Hematopoietic multipotent progenitor cell treated with erythropoietin and hydrocortisone succinate and interleukin-3 and kit ligand, for 4 days (in vitro differentiated cells): ENCODE data around the gene TRIO.

ENCODE experiments used
- DNase-seq: peaks from one replicate; pipeline ENCODE4 v3.0.0-alpha.2; 2015

TRIO gene

DNA sequence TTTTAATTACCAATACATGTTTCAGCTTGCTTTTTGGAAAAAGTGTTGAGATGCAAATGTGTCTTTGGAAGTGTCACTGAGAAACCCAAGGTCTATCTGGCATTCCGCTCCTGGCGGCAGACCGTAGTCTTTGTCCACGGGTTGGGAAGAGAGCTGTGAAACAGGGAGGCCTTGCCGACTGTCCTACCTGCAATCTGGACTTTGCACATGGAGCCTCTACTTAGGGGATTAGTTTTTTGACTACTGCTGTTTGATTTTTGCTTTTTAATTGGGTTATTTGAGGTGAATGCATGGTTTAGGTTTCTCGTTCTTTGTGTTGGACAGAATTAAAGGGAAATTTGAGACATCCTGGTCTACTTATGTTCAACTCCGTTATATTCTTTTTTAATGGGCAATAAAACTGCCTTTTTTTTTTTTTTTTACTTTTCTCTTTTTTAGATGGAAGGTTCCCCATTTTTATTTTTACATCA lies 25.7 kb downstream of the TRIO start:
- no peak for DNase-seq

- DNase-seq, result peak; percentile 38
Observed at GRCh38 chr5:14171046-14171445, 27.9 kb downstream of the TRIO start.

- peak; percentile 86 for DNase-seq
Observed at GRCh38 chr5:14171621-14172020, 28.5 kb downstream of the TRIO start.

DNA sequence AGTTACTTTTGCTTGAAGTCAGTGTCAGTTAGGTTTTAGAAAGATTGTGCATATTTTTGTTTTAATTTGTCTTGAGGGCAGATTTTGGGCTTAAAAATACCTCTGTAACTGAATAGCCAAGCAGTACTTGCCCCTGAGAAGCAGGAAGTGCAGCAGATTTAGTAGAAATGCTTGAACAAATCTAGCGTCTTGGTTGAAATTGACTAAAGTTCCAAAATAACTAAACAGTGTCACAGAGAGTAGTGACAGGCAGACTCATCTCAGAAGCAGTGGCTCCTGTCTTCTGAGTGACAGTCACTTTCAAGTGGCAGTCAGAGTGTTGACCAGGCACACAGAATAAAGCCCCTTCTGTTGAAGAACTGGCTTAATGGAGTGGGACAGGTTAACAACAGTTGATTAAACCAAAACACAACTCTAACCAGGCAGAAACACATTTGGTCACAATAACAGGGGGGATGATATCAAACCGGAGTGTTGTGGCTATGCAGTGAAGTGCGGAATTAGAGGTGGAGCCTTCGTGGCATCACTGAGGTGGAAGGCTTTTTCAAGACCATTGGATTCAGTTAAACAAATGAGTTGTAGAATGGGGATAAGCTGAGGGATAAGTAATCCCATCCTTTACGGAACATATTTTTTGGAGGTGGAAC lies 29.1 kb downstream of the TRIO start:
- no peak for DNase-seq

- DNase-seq, result no peak
Observed at GRCh38 chr5:14173377-14174229, 30.5 kb downstream of the TRIO start.

- peak; percentile 74 for DNase-seq
Observed at GRCh38 chr5:14174230-14174636, 31.1 kb downstream of the TRIO start.

DNA sequence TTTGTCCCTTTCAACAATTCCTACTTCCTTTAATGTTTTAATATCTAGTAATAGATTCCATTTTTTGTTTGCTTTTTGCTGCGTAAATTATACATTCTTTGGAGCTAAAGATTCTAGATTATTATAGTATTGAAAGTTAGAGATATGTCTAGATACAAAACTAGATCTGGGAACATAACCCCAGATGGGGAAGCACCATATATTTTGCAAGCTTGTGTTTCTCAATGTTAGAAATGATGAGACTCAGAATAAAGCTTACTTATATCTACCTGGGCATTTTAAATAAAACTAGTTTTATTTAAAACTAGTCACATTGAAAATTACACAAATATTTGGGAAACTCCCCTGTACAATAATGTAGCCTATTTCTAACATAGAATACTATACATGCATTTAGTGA lies 32.2 kb downstream of the TRIO start:
- DNase-seq, result no peak

GRCh38 chr5:14176888-14177287 lies 33.7 kb downstream of the TRIO start:
- no peak for DNase-seq

- DNase-seq, result no peak
Observed at GRCh38 chr5:14177634-14178033, 34.5 kb downstream of the TRIO start.

- no peak for DNase-seq
Observed at GRCh38 chr5:14178091-14178490, 34.9 kb downstream of the TRIO start.

DNA sequence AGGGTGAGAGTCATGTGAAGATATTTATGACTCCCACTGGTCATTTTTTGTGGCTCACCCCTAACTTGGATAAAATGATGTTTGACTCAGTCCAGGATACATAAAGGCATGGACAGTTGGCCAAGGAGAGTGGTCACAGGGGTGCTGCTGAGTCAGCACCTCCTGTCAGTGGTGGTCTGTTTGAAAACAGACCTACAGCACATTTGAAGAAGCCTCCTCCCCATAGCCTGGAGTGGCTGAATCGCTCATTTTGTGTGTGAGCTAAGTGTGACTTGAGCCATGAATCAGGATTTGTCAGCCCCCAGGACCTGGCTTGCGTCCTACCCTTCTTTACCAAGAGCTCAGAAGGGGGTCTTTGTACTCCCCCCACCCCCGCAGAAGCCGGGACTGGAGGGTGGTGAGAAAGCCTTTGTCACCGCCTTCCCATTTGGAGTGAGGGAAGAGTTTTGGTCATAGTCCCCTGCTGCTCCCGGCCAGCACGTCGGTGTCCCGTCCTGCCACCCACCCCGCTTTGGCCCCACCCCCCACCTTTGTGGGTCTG lies 35.6 kb downstream of the TRIO start:
- no peak for DNase-seq

GRCh38 chr5:14179446-14179845 lies 36.3 kb downstream of the TRIO start:
- DNase-seq, result no peak

DNA sequence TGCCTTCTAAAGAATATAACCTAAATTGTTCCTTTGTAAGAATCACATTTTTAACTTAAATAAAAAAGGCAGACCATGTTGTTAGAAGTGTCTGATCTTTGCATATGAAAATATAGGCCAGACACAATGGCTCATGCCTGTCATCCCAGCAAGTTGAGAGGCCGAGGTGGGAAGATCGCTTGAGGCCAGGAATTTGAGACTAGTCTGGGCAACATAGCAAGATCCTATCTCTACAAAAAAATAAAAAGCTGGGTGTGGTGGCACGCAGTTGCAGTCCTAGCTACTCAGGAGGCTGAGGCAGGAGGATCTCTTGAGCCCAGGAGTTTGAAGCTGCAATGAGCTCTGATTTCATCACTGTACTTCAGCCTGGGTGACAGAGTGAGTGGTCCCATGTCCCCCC lies 37.3 kb downstream of the TRIO start:
- no peak for DNase-seq

DNA sequence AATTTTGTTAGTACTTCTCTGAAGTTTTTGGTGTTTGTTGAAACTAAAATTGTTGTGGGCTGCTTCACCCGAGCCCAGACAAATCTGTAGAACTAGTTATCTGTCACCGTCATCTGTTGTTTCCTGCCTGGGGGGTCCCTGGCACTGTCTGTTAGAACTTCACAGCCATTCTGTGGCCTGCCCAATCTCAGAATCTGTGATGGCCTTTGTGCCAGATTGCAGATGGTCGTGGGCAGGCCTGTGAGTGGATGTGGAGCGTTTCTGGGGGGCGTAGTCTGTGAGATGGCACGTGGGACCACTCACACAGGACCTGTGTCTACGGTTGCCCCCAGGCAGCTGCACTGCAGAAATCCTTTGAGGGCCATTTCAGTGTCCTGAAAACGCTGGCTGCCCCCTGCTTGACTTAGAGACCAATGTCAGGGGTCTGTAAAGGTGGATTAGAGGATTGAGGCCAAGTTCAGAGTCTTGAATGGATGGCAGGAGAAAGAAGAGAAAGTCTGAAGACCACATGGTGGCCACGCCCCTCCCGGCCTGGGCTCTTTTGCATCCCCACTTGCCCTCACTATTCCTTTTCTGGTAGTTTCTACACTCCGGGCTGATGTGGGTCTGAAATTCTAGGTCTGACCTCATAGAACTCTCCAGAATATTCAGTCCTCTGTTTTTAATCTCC lies 38.3 kb downstream of the TRIO start:
- DNase-seq, result no peak

- no peak for DNase-seq
Observed at GRCh38 chr5:14182761-14183160, 39.6 kb downstream of the TRIO start.

- no peak for DNase-seq
Observed at GRCh38 chr5:14183187-14183939, 40.2 kb downstream of the TRIO start.

GRCh38 chr5:14184082-14184481 lies 40.9 kb downstream of the TRIO start:
- no peak for DNase-seq

DNA sequence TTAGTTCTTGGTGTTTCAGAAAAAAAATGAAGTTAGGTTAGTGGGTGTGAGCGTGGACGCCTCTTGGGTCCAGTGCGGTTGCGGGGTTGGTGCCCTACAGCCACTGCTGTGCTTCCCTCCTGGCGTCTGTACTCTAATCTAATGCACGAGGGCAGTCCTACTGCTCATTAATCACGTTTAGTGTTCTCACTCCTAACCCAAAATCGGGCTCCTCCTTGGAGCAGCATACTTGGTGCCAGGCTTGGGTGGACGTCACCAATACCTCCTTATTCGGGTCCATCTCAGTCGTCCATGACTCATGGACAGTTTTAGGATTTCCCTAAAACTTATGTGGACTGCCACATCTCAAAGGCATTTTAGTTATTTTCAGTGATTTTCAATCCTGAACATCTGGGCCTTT lies 41.6 kb downstream of the TRIO start:
- DNase-seq, result no peak

- no peak for DNase-seq
Observed at GRCh38 chr5:14185326-14186058, 42.4 kb downstream of the TRIO start.

DNA sequence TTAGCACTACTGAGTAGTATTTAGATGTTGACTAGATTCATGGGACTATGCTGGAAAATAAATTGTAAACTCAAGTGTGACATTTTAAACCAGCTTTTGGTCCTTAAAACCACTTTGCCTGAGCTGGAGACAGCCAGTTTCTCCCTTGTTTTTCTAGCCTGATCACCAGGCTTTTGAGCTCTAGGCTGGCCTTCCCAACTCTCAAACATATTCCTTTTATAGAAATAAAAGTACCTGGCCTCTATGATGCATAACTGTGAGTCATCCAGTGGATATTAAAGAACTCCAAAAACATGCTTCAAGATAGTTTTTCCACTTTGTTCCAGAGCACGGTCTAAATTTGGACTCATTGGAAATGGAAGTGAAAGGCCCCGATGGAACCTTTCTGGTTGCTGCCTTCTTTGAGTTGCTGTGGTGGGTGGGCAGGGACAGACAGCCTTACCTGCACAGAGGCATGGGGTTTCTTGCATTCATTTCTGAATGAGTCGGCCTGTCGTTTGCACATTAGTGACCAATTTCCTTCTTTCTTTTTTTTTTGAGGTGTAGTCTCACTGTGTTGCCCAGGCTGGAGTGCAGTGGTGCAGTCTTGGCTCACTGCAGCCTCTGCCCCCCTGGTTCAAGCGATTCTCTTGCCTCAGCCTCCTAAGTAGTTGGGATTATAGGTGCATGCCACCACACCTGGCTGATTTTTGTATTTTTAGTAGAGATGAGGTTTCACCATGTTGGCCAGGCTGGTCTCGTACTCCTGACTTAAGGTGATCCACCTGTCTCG lies 43.1 kb downstream of the TRIO start:
- no peak for DNase-seq

DNA sequence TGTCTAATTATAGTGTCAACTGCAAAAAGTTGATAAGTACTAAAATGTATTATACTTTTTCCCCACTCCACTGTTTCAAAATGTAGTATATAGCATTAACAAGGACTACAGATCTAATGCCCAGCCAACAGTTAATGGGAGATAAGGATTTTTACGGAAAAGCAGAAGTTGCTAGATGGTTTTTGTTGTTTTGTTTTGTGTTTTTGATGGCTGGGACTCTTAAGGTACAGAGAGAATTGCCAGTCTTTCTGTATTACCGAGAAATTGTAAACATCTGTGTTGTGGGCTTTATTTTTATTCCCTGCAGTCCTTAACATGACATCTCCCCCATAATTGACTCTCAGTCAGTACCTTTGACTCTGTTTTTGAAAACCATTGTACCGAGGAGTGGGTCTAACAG lies 44.0 kb downstream of the TRIO start:
- DNase-seq, result no peak
